Tibial nerve (tissue), 4 donors: ENCODE measurements around the gene TRIM27. TPM values are rescaled to one million over a fixed set of nuclear protein-coding genes. Genes with fewer than 3 reads are reported as not detected.

Experiments
- DNase-seq, 2 donors: peaks; one replicate each; pipeline ENCODE4 v3.0.0-alpha.2; 2019; ENCODE audit warnings: low spot score in 2 of 2
- H3K27ac ChIP-seq, 4 donors: fragments of 200-600 bp; sonication (generic) in 3 of 4; one replicate each; pipeline ENCODE4 v1.5.1; 2017 to 2019; ENCODE audit warnings: mild to moderate bottlenecking in 1 of 4
- H3K27me3 ChIP-seq, 2 donors: fragments of 200-600 bp; sonication (generic) in 1 of 2; one replicate each; pipeline versions ENCODE4 v1.5.1 to v1.6.0; 2017 to 2019
- H3K36me3 ChIP-seq, 3 donors: fragments of 200-600 bp; sonication (generic); one replicate each; pipeline ENCODE4 v1.5.1; 2018 to 2019
- H3K4me1 ChIP-seq, 4 donors: fragments of 200-600 bp; sonication (generic) in 3 of 4; one replicate each; pipeline ENCODE4 v1.5.1; 2017 to 2019
- H3K4me3 ChIP-seq, 4 donors: fragments of 200-600 bp; sonication (generic) in 3 of 4; one replicate each; pipeline ENCODE4 v1.5.1; 2017 to 2019; ENCODE audit warnings: mild to moderate bottlenecking in 1 of 4, moderate library complexity in 1 of 4
- H3K9me3 ChIP-seq, 4 donors: fragments of 200-600 bp; sonication (generic) in 3 of 4; one replicate each; pipeline ENCODE4 v1.5.1; 2017 to 2019
- CTCF ChIP-seq, 5 experiments: fragments of 200-600 bp in 3 of 5; fragments of 450-650 bp in 2 of 5; sonication (generic) in 3 of 5; IDR thresholded peaks; one replicate each; pipeline ENCODE4 v1.5.1; 2016 to 2019; ENCODE audit warnings: antibody characterized with exemption in 5 of 5, mild to moderate bottlenecking in 3 of 5, moderate library complexity in 2 of 5
- EP300 ChIP-seq, 2 donors: sonication (generic); formaldehyde crosslinking; IDR thresholded peaks; one replicate each; pipeline ENCODE4 v1.6.1; 2017; ENCODE audit warnings: antibody characterized with exemption in 2 of 2, mild to moderate bottlenecking in 1 of 2
- POLR2A ChIP-seq, 2 donors: fragments of 450-650 bp; IDR thresholded peaks; one replicate each; pipeline ENCODE4 v1.6.1; 2017; ENCODE audit warnings: antibody characterized with exemption in 2 of 2, mild to moderate bottlenecking in 2 of 2, moderate library complexity in 2 of 2
- WGBS, 2 donors: methylation state at CpG; one replicate each; pipeline ENCODE4 v1.1.5; 2018; 5-methylcytosine and 5-hydroxymethylcytosine counted together
- total RNA-seq, 4 donors: library from RNA; depleted of rRNA; stranded (reverse); fragments of >200 nt; gene quantifications; one replicate each; pipeline ENCODE4 v1.1.0, GENCODE V29; 2016

The TRIM27 gene
- total RNA-seq, 4 donors from 2014 or later = 57.5 to 90.9 (median 72.4) TPM

GRCh38 chr6:28943557-28944411 is 20.0 kb upstream of the TRIM27 start:
- Histone ChIP-seq H3K27ac (peak overlapping the region; percentile 73 to 87 (median 82)), H3K9me3 (no peaks in the 10 kb centered on the region), H3K4me3 (peak overlapping the region; percentile 31 to 71 (median 57)), H3K36me3 (no peaks in the 10 kb centered on the region), H3K27me3 (no peaks in the 10 kb centered on the region), H3K4me1 (peaks cover 0 to 33% (median 13%) of the 10 kb centered on the region in 4 donors)
- WGBS, 2 donors = 2 to 4% methylated on average over 33 of the region's 33 CpGs
- DNase-seq = peak; percentile 61 to 62
- no peak for TF ChIP-seq POLR2A (IDR thresholded peaks at IDR 0.05)
- TF ChIP-seq EP300 (IDR thresholded peaks at IDR 0.05) = no peak
- no peak for TF ChIP-seq CTCF (IDR thresholded peaks at IDR 0.05)

GRCh38 chr6:28943223-28943556 is 19.4 kb upstream of the TRIM27 start:
- Histone ChIP-seq H3K9me3 (no peaks in the 10 kb centered on the region), H3K4me1 (peaks cover 0 to 33% (median 13%) of the 10 kb centered on the region in 4 donors), H3K27ac (peak overlapping the region in 1 of 4 donors; percentile 85), H3K27me3 (no peaks in the 10 kb centered on the region), H3K36me3 (no peaks in the 10 kb centered on the region), H3K4me3 (peak overlapping the region in 3 of 4 donors; percentile 51 to 71 (median 63))
- no peak for DNase-seq
- TF ChIP-seq POLR2A (IDR thresholded peaks at IDR 0.05) (no peak), EP300 (IDR thresholded peaks at IDR 0.05) (no peak), CTCF (IDR thresholded peaks at IDR 0.05) (no peak)
- 46% methylated on average over 6 of the region's 6 CpGs for WGBS, 2 donors

- Histone ChIP-seq H3K27ac (peak overlapping the region in 3 of 4 donors; percentile 78 to 94 (median 89)), H3K9me3 (no peaks in the 10 kb centered on the region), H3K4me1 (peaks cover 0 to 33% (median 13%) of the 10 kb centered on the region in 4 donors), H3K27me3 (no peaks in the 10 kb centered on the region), H3K4me3 (peak overlapping the region; percentile 58 to 67 (median 63)), H3K36me3 (no peaks in the 10 kb centered on the region)
- WGBS, 2 donors = 10 to 11% methylated on average over 13 of the region's 13 CpGs
- no peak for DNase-seq
- TF ChIP-seq POLR2A (IDR thresholded peaks at IDR 0.05) (no peak), EP300 (IDR thresholded peaks at IDR 0.05) (no peak), CTCF (IDR thresholded peaks at IDR 0.05) (no peak)
These were observed 18.1 kb upstream of the TRIM27 start for GRCh38 chr6:28941684-28942448.

- TF ChIP-seq EP300 (IDR thresholded peaks at IDR 0.05) = peak in 1 of 2 donors; percentile 47
- no peak for TF ChIP-seq POLR2A (IDR thresholded peaks at IDR 0.05)
- TF ChIP-seq CTCF (IDR thresholded peaks at IDR 0.05) = peak in 1 of 5 experiments; percentile 9
- Histone ChIP-seq H3K4me3 (peak overlapping the region; percentile 58 to 67 (median 63)), H3K36me3 (no peaks in the 10 kb centered on the region), H3K27ac (peak overlapping the region; percentile 76 to 94 (median 84)), H3K4me1 (peaks cover 0 to 33% (median 13%) of the 10 kb centered on the region in 4 donors), H3K9me3 (no peaks in the 10 kb centered on the region), H3K27me3 (no peaks in the 10 kb centered on the region)
- WGBS, 2 donors = 1% methylated on average over 28 of the region's 28 CpGs
- peak; percentile 61 to 91 for DNase-seq
These were observed 17.3 kb upstream of the TRIM27 start for GRCh38 chr6:28940858-28941683.
